ENCODE results near the gene ESR1. TPM values are rescaled to one million over a fixed set of nuclear protein-coding genes. Genes with fewer than 3 reads are reported as not detected.
"Not testable (repeated sequence)": the region's sequence is repeated elsewhere in the genome, so short reads cannot be mapped to it uniquely, and the experiment has no call there.

ESR1 gene
- total RNA-seq, 1 experiment from 2014 or later = 0.98 TPM

DNA sequence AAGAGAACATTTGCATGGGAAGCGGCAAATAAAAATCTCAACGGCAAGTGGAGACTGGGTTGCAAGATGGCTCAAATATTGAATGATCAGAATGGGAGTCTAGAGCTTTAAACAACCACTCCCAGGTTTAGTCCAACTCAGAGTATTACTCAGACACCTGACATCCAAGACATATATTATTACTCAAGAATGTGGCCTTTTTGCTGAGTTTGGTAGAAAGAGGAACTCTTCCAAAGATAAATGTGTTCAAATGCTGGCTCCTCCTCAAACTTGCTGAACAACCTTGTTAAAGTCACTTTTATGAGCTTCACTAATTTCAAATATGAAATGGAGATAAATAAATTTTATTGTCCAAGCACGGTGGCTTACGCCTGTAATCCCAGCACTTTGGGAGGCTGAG lies 77.8 kb downstream of the ESR1 start:
- no peak for DNase-seq (ENCODE audit: low spot score)
- Mint-ChIP-seq H3K36me3 (no peaks in the 10 kb centered on the region), H3K4me3 (no peak overlapping the region), H3K27ac (no peak overlapping the region), H3K4me1 (no peaks in the 10 kb centered on the region), H3K9me3 (peaks cover 3% of the 10 kb centered on the region; the same call in 1 of the 2 replicates), H3K27me3 (ENCODE audit: low read depth) (no peaks in the 10 kb centered on the region)
- ChIA-PET CTCF (no interaction called here), POLR2A (no interaction called here)
- TF ChIP-seq ZNF219 (CRISPR knock-in tag; IDR thresholded peaks at IDR 0.05; ENCODE audit: borderline replicate concordance) = no peak
- TF ChIP-seq ZNF423 (CRISPR knock-in tag; IDR thresholded peaks at IDR 0.05) = no peak
- no peak for TF ChIP-seq RELA (CRISPR knock-in tag; IDR thresholded peaks at IDR 0.05; ENCODE audit: borderline replicate concordance)
- TF ChIP-seq, protein P1, sequence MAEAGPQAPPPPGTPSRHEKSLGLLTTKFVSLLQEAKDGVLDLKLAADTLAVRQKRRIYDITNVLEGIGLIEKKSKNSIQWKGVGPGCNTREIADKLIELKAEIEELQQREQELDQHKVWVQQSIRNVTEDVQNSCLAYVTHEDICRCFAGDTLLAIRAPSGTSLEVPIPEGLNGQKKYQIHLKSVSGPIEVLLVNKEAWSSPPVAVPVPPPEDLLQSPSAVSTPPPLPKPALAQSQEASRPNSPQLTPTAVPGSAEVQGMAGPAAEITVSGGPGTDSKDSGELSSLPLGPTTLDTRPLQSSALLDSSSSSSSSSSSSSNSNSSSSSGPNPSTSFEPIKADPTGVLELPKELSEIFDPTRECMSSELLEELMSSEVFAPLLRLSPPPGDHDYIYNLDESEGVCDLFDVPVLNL (CRISPR knock-in tag; IDR thresholded peaks at IDR 0.05; ENCODE audit: borderline replicate concordance, low read depth) = no peak
- TF ChIP-seq, protein P2, sequence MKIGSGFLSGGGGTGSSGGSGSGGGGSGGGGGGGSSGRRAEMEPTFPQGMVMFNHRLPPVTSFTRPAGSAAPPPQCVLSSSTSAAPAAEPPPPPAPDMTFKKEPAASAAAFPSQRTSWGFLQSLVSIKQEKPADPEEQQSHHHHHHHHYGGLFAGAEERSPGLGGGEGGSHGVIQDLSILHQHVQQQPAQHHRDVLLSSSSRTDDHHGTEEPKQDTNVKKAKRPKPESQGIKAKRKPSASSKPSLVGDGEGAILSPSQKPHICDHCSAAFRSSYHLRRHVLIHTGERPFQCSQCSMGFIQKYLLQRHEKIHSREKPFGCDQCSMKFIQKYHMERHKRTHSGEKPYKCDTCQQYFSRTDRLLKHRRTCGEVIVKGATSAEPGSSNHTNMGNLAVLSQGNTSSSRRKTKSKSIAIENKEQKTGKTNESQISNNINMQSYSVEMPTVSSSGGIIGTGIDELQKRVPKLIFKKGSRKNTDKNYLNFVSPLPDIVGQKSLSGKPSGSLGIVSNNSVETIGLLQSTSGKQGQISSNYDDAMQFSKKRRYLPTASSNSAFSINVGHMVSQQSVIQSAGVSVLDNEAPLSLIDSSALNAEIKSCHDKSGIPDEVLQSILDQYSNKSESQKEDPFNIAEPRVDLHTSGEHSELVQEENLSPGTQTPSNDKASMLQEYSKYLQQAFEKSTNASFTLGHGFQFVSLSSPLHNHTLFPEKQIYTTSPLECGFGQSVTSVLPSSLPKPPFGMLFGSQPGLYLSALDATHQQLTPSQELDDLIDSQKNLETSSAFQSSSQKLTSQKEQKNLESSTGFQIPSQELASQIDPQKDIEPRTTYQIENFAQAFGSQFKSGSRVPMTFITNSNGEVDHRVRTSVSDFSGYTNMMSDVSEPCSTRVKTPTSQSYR (CRISPR knock-in tag; IDR thresholded peaks at IDR 0.05) = no peak
- TF ChIP-seq, protein P3, sequence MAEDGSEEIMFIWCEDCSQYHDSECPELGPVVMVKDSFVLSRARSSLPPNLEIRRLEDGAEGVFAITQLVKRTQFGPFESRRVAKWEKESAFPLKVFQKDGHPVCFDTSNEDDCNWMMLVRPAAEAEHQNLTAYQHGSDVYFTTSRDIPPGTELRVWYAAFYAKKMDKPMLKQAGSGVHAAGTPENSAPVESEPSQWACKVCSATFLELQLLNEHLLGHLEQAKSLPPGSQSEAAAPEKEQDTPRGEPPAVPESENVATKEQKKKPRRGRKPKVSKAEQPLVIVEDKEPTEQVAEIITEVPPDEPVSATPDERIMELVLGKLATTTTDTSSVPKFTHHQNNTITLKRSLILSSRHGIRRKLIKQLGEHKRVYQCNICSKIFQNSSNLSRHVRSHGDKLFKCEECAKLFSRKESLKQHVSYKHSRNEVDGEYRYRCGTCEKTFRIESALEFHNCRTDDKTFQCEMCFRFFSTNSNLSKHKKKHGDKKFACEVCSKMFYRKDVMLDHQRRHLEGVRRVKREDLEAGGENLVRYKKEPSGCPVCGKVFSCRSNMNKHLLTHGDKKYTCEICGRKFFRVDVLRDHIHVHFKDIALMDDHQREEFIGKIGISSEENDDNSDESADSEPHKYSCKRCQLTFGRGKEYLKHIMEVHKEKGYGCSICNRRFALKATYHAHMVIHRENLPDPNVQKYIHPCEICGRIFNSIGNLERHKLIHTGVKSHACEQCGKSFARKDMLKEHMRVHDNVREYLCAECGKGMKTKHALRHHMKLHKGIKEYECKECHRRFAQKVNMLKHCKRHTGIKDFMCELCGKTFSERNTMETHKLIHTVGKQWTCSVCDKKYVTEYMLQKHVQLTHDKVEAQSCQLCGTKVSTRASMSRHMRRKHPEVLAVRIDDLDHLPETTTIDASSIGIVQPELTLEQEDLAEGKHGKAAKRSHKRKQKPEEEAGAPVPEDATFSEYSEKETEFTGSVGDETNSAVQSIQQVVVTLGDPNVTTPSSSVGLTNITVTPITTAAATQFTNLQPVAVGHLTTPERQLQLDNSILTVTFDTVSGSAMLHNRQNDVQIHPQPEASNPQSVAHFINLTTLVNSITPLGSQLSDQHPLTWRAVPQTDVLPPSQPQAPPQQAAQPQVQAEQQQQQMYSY (CRISPR knock-in tag; IDR thresholded peaks at IDR 0.05) = no peak
- TF ChIP-seq, protein P4, sequence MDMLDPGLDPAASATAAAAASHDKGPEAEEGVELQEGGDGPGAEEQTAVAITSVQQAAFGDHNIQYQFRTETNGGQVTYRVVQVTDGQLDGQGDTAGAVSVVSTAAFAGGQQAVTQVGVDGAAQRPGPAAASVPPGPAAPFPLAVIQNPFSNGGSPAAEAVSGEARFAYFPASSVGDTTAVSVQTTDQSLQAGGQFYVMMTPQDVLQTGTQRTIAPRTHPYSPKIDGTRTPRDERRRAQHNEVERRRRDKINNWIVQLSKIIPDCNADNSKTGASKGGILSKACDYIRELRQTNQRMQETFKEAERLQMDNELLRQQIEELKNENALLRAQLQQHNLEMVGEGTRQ (CRISPR knock-in tag; IDR thresholded peaks at IDR 0.05) = no peak
- TF ChIP-seq, protein P5, sequence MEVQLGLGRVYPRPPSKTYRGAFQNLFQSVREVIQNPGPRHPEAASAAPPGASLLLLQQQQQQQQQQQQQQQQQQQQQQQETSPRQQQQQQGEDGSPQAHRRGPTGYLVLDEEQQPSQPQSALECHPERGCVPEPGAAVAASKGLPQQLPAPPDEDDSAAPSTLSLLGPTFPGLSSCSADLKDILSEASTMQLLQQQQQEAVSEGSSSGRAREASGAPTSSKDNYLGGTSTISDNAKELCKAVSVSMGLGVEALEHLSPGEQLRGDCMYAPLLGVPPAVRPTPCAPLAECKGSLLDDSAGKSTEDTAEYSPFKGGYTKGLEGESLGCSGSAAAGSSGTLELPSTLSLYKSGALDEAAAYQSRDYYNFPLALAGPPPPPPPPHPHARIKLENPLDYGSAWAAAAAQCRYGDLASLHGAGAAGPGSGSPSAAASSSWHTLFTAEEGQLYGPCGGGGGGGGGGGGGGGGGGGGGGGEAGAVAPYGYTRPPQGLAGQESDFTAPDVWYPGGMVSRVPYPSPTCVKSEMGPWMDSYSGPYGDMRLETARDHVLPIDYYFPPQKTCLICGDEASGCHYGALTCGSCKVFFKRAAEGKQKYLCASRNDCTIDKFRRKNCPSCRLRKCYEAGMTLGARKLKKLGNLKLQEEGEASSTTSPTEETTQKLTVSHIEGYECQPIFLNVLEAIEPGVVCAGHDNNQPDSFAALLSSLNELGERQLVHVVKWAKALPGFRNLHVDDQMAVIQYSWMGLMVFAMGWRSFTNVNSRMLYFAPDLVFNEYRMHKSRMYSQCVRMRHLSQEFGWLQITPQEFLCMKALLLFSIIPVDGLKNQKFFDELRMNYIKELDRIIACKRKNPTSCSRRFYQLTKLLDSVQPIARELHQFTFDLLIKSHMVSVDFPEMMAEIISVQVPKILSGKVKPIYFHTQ (CRISPR knock-in tag; IDR thresholded peaks at IDR 0.05) = no peak
- ATAC-seq = no peak

DNA sequence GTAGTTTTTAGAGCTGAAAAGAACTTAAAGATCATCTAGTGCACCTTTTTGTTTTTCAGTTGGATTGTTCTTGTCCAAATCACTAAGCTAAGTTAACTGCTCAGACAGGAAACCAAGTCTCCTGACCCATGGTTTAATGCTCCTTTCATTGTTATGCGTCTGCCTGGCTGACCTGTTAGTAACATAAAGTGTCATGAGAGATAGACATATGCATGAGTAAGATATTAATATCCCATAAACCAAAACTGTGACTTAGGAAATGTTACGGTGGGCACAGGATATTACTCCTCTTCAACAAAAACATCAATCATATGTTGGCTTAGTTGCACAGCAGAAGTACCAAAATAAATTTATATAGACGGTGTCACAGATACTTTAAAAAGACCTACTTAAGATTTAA lies 84.0 kb downstream of the ESR1 start:
- Mint-ChIP-seq H3K36me3 (no peaks in the 10 kb centered on the region), H3K27me3 (ENCODE audit: low read depth) (no peaks in the 10 kb centered on the region), H3K4me1 (peaks cover 6% of the 10 kb centered on the region), H3K9me3 (peaks cover 3% of the 10 kb centered on the region; the same call in 1 of the 2 replicates), H3K27ac (peak overlapping the region; percentile 24; the same call in 1 of the 2 replicates), H3K4me3 (no peak overlapping the region)
- TF ChIP-seq, protein P6, sequence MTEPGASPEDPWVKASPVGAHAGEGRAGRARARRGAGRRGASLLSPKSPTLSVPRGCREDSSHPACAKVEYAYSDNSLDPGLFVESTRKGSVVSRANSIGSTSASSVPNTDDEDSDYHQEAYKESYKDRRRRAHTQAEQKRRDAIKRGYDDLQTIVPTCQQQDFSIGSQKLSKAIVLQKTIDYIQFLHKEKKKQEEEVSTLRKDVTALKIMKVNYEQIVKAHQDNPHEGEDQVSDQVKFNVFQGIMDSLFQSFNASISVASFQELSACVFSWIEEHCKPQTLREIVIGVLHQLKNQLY (CRISPR knock-in tag; IDR thresholded peaks at IDR 0.05) = no peak
- TF ChIP-seq EMX1 (CRISPR knock-in tag; IDR thresholded peaks at IDR 0.05) = no peak
- POLR2A ChIA-PET = no interaction called here
- ATAC-seq (no peak), DNase-seq (ENCODE audit: low spot score) (no peak)
- CTCF ChIA-PET = no interaction called here

DNA sequence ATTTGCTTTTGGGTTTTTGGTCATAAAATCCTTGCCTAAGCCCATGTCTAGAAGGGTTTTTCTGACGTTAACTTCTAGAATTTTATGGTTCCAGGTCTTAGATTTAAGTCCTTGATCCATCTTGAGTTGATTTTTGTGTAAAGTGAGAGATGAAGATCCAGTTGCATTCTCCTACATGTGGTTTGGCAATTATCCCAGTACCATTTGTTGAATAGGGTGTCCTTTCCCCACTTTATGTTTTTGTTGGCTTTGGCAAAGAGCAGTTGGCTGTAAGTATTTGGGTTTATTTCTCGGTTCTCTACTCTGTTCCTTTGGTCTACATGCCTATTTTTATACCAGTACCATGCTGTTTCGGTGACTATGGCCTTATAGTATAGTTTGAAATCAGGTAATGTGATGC lies 86.9 kb downstream of the ESR1 start:
- DNase-seq (ENCODE audit: low spot score); H3K36me3 Mint-ChIP-seq; ATAC-seq; POLR2A ChIA-PET; H3K27ac Mint-ChIP-seq; H3K27me3 Mint-ChIP-seq (ENCODE audit: low read depth); H3K4me3 Mint-ChIP-seq; CTCF ChIA-PET; H3K4me1 Mint-ChIP-seq: not testable (repeated sequence)
- H3K9me3 Mint-ChIP-seq = peaks cover 16% of the 10 kb centered on the region

DNA sequence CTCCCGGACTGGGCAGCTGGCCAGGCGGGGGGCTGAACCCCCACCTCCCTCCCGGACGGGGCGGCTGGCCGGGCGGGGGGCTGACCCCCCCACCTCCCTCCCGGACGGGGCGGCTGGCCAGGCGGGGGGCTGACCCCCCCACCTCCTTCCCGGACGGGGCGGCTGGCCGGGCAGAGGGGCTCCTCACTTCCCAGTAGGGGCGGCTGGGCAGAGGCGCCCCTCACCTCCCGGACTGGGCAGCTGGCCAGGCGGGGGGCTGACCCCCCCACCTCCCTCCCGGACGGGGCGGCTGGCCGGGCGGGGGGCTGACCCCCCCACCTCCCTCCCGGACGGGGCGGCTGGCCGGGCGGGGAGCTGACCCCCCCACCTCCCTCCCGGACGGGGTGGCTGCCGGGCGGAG lies 91.7 kb downstream of the ESR1 start:
- H3K27ac Mint-ChIP-seq; ATAC-seq; DNase-seq (ENCODE audit: low spot score); H3K27me3 Mint-ChIP-seq (ENCODE audit: low read depth); CTCF ChIA-PET; H3K4me3 Mint-ChIP-seq; POLR2A ChIA-PET: not testable (repeated sequence)
- peaks cover 16% of the 10 kb centered on the region for H3K4me1 Mint-ChIP-seq
- H3K9me3 Mint-ChIP-seq = peaks cover 27% of the 10 kb centered on the region
- H3K36me3 Mint-ChIP-seq = peaks cover 12% of the 10 kb centered on the region

DNA sequence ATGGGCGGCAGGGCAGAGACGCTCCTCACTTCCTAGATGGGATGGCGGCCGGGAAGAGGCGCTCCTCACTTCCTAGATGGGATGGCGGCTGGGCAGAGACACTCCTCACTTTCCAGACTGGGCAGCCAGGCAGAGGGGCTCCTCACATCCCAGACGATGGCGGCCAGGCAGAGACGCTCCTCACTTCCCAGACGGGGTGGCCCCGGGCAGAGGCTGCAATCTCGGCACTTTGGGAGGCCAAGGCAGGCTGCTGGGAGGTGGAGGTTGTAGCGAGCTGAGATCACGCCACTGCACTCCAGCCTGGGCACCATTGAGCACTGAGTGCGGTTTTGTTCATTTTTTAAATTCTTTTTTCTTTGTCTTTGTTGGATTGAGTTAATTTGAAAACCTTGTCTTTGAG lies 92.3 kb downstream of the ESR1 start:
- peaks cover 27% of the 10 kb centered on the region for H3K9me3 Mint-ChIP-seq
- H3K36me3 Mint-ChIP-seq = peaks cover 12% of the 10 kb centered on the region
- peaks cover 16% of the 10 kb centered on the region for H3K4me1 Mint-ChIP-seq
- H3K27me3 Mint-ChIP-seq (ENCODE audit: low read depth); H3K4me3 Mint-ChIP-seq; DNase-seq (ENCODE audit: low spot score); CTCF ChIA-PET; ATAC-seq; POLR2A ChIA-PET; H3K27ac Mint-ChIP-seq: not testable (repeated sequence)
